ENCODE data around the gene SPEG.

GRCh38 chr2:219428469-219428868 lies 6.2 kb upstream of the SPEG start:
- no peak for TF ChIP-seq CTCF (IDR thresholded peaks at IDR 0.05)
- TF ChIP-seq EZH2phosphoT487 (IDR thresholded peaks at IDR 0.05), result no peak

All from neural progenitor cell (in vitro differentiated cells).